ENCODE measurements around the gene CYTH1.

Gene CYTH1

GRCh38 chr17:78781893-78782304 lies at the start of gene CYTH1:
Gene CYTH1 (minus strand): TSS chr17:78782273. CDS start chr17:78782223, 50 bp downstream.
- Mint-ChIP-seq H3K27me3 (ENCODE audit: low read depth) (no peaks in the 10 kb centered on the region), H3K4me1 (ENCODE audit: low read depth) (peaks cover 43% of the 10 kb centered on the region), H3K36me3 (ENCODE audit: low read depth) (peaks cover 21% of the 10 kb centered on the region), H3K27ac (peak within 1 kb of the TSS; percentile 96), H3K9me3 (no peaks in the 10 kb centered on the region), H3K4me3 (peak within 1 kb of the TSS; percentile 92)

- H3K27me3 Mint-ChIP-seq (ENCODE audit: low read depth): no peaks in the 10 kb centered on the region
- no peak overlapping the region for H3K27ac Mint-ChIP-seq
- peaks cover 69% of the 10 kb centered on the region for H3K36me3 Mint-ChIP-seq (ENCODE audit: low read depth)
- H3K4me1 Mint-ChIP-seq (ENCODE audit: low read depth): peaks cover 5% of the 10 kb centered on the region
- H3K4me3 Mint-ChIP-seq: no peak overlapping the region
- no peaks in the 10 kb centered on the region for H3K9me3 Mint-ChIP-seq
Observed at GRCh38 chr17:78829477-78829876, 47.4 kb upstream of the CYTH1 start.

- Mint-ChIP-seq H3K27ac (no peak overlapping the region), H3K36me3 (ENCODE audit: low read depth) (peaks cover 73% of the 10 kb centered on the region), H3K4me3 (no peak overlapping the region), H3K9me3 (no peaks in the 10 kb centered on the region), H3K4me1 (ENCODE audit: low read depth) (peaks cover 10% of the 10 kb centered on the region), H3K27me3 (ENCODE audit: low read depth) (no peaks in the 10 kb centered on the region)
Observed at GRCh38 chr17:78828470-78829185, 46.6 kb upstream of the CYTH1 start.

- peaks cover 73% of the 10 kb centered on the region for H3K36me3 Mint-ChIP-seq (ENCODE audit: low read depth)
- H3K9me3 Mint-ChIP-seq: no peaks in the 10 kb centered on the region
- no peak overlapping the region for H3K27ac Mint-ChIP-seq
- H3K4me1 Mint-ChIP-seq (ENCODE audit: low read depth): peaks cover 12% of the 10 kb centered on the region
- no peaks in the 10 kb centered on the region for H3K27me3 Mint-ChIP-seq (ENCODE audit: low read depth)
- H3K4me3 Mint-ChIP-seq: no peak overlapping the region
Observed at GRCh38 chr17:78826836-78827509, 44.9 kb upstream of the CYTH1 start.

GRCh38 chr17:78826421-78826820 lies 44.3 kb upstream of the CYTH1 start:
- no peak overlapping the region for H3K4me3 Mint-ChIP-seq
- peaks cover 74% of the 10 kb centered on the region for H3K36me3 Mint-ChIP-seq (ENCODE audit: low read depth)
- no peaks in the 10 kb centered on the region for H3K27me3 Mint-ChIP-seq (ENCODE audit: low read depth)
- H3K27ac Mint-ChIP-seq: no peak overlapping the region
- peaks cover 12% of the 10 kb centered on the region for H3K4me1 Mint-ChIP-seq (ENCODE audit: low read depth)
- H3K9me3 Mint-ChIP-seq: no peaks in the 10 kb centered on the region

- Mint-ChIP-seq H3K27me3 (ENCODE audit: low read depth) (no peaks in the 10 kb centered on the region), H3K9me3 (no peaks in the 10 kb centered on the region), H3K4me3 (no peak overlapping the region), H3K4me1 (ENCODE audit: low read depth) (peaks cover 17% of the 10 kb centered on the region), H3K36me3 (ENCODE audit: low read depth) (peaks cover 75% of the 10 kb centered on the region), H3K27ac (no peak overlapping the region)
Observed at GRCh38 chr17:78825696-78826095, 43.6 kb upstream of the CYTH1 start.

- no peaks in the 10 kb centered on the region for H3K9me3 Mint-ChIP-seq
- no peaks in the 10 kb centered on the region for H3K27me3 Mint-ChIP-seq (ENCODE audit: low read depth)
- no peak overlapping the region for H3K27ac Mint-ChIP-seq
- H3K4me1 Mint-ChIP-seq (ENCODE audit: low read depth): peaks cover 29% of the 10 kb centered on the region
- peaks cover 76% of the 10 kb centered on the region for H3K36me3 Mint-ChIP-seq (ENCODE audit: low read depth)
- H3K4me3 Mint-ChIP-seq: no peak overlapping the region
Observed at GRCh38 chr17:78824240-78824639, 42.2 kb upstream of the CYTH1 start.

- no peak overlapping the region for H3K4me3 Mint-ChIP-seq
- no peaks in the 10 kb centered on the region for H3K27me3 Mint-ChIP-seq (ENCODE audit: low read depth)
- peaks cover 78% of the 10 kb centered on the region for H3K36me3 Mint-ChIP-seq (ENCODE audit: low read depth)
- H3K9me3 Mint-ChIP-seq: no peaks in the 10 kb centered on the region
- H3K4me1 Mint-ChIP-seq (ENCODE audit: low read depth): peaks cover 36% of the 10 kb centered on the region
- no peak overlapping the region for H3K27ac Mint-ChIP-seq
Observed at GRCh38 chr17:78823282-78824046, 41.4 kb upstream of the CYTH1 start.

GRCh38 chr17:78822552-78822951 lies 40.5 kb upstream of the CYTH1 start:
- H3K36me3 Mint-ChIP-seq (ENCODE audit: low read depth): peaks cover 75% of the 10 kb centered on the region
- H3K27me3 Mint-ChIP-seq (ENCODE audit: low read depth): no peaks in the 10 kb centered on the region
- H3K27ac Mint-ChIP-seq: peak overlapping the region; percentile 28
- no peaks in the 10 kb centered on the region for H3K9me3 Mint-ChIP-seq
- peaks cover 38% of the 10 kb centered on the region for H3K4me1 Mint-ChIP-seq (ENCODE audit: low read depth)
- H3K4me3 Mint-ChIP-seq: no peak overlapping the region

- Mint-ChIP-seq H3K27me3 (ENCODE audit: low read depth) (no peaks in the 10 kb centered on the region), H3K27ac (no peak overlapping the region), H3K4me1 (ENCODE audit: low read depth) (peaks cover 44% of the 10 kb centered on the region), H3K9me3 (no peaks in the 10 kb centered on the region), H3K4me3 (no peak overlapping the region), H3K36me3 (ENCODE audit: low read depth) (peaks cover 76% of the 10 kb centered on the region)
Observed at GRCh38 chr17:78821961-78822360, 39.9 kb upstream of the CYTH1 start.

- Mint-ChIP-seq H3K27me3 (ENCODE audit: low read depth) (no peaks in the 10 kb centered on the region), H3K4me3 (no peak overlapping the region), H3K27ac (peak overlapping the region; percentile 96), H3K9me3 (no peaks in the 10 kb centered on the region), H3K36me3 (ENCODE audit: low read depth) (peaks cover 71% of the 10 kb centered on the region), H3K4me1 (ENCODE audit: low read depth) (peaks cover 48% of the 10 kb centered on the region)
Observed at GRCh38 chr17:78820841-78821240, 38.8 kb upstream of the CYTH1 start.

GRCh38 chr17:78819806-78820792 lies 38.0 kb upstream of the CYTH1 start:
- H3K27me3 Mint-ChIP-seq (ENCODE audit: low read depth): no peaks in the 10 kb centered on the region
- peaks cover 48% of the 10 kb centered on the region for H3K4me1 Mint-ChIP-seq (ENCODE audit: low read depth)
- peak overlapping the region; percentile 78 for H3K4me3 Mint-ChIP-seq
- peak overlapping the region; percentile 96 for H3K27ac Mint-ChIP-seq
- H3K36me3 Mint-ChIP-seq (ENCODE audit: low read depth): peaks cover 65% of the 10 kb centered on the region
- no peaks in the 10 kb centered on the region for H3K9me3 Mint-ChIP-seq

- H3K4me3 Mint-ChIP-seq: peak overlapping the region; percentile 78
- H3K4me1 Mint-ChIP-seq (ENCODE audit: low read depth): peaks cover 48% of the 10 kb centered on the region
- peak overlapping the region; percentile 96 for H3K27ac Mint-ChIP-seq
- no peaks in the 10 kb centered on the region for H3K27me3 Mint-ChIP-seq (ENCODE audit: low read depth)
- H3K9me3 Mint-ChIP-seq: no peaks in the 10 kb centered on the region
- H3K36me3 Mint-ChIP-seq (ENCODE audit: low read depth): peaks cover 61% of the 10 kb centered on the region
Observed at GRCh38 chr17:78819402-78819801, 37.3 kb upstream of the CYTH1 start.

- H3K4me3 Mint-ChIP-seq: peak overlapping the region; percentile 78
- H3K27me3 Mint-ChIP-seq (ENCODE audit: low read depth): no peaks in the 10 kb centered on the region
- H3K4me1 Mint-ChIP-seq (ENCODE audit: low read depth): peaks cover 45% of the 10 kb centered on the region
- H3K27ac Mint-ChIP-seq: peak overlapping the region; percentile 96
- H3K36me3 Mint-ChIP-seq (ENCODE audit: low read depth): peaks cover 63% of the 10 kb centered on the region
- no peaks in the 10 kb centered on the region for H3K9me3 Mint-ChIP-seq
Observed at GRCh38 chr17:78818932-78819331, 36.9 kb upstream of the CYTH1 start.
